ENCODE data around the gene SCAF1.

Gene SCAF1

DNA sequence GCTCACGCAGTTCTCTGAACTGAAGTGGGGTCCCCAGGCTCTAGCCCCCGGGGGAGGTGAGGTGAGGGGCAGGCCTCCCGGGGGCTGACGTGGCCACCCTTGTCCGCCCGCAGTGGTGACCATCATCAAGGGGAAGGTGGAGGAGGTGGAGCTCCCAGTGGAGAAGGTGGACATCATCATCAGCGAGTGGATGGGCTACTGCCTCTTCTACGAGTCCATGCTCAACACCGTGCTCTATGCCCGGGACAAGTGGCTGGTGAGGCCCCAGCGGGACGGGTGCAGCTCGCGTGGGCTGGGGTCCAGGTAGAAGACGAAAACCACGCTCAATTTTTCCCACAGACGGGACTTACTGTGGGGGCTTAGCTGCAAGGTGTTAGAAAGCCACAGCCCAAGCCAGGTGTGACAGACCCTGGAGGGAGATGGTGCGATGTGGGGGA lies 41.8 kb downstream of the SCAF1 start:
- H3K79me2 ChIP-seq (ENCODE audit: insufficient read depth, low read depth), result peaks cover 44% of the 10 kb centered on the region
- H3K4me1 ChIP-seq (ENCODE audit: low read depth, poor library complexity, severe bottlenecking), result peaks cover 29% of the 10 kb centered on the region
- no peak overlapping the region for H3K27ac ChIP-seq
- no peak for TF ChIP-seq CTCF (conservative IDR thresholded peaks at IDR 0.05; ENCODE audit: low read depth, low read length)
- no peak overlapping the region for H3K4me2 ChIP-seq
- H3K9ac ChIP-seq, result no peak overlapping the region
- peaks cover 10% of the 10 kb centered on the region; the same call in 1 of the 2 replicates for H4K20me1 ChIP-seq (ENCODE audit: insufficient read depth)
- H3K4me3 ChIP-seq (IDR thresholded peaks at IDR 0.05; ENCODE audit: insufficient read depth, low read depth, low read length), result no peak overlapping the region
- no peaks in the 10 kb centered on the region for H3K27me3 ChIP-seq (ENCODE audit: insufficient read depth, low read depth)
- H3K36me3 ChIP-seq (ENCODE audit: insufficient read depth), result peaks cover 9% of the 10 kb centered on the region; the same call in 1 of the 2 replicates
- H2AFZ ChIP-seq (ENCODE audit: low read depth), result no peak overlapping the region

GRCh38 chr19:49684251-49684982 lies 42.4 kb downstream of the SCAF1 start:
- Histone ChIP-seq H3K79me2 (ENCODE audit: insufficient read depth, low read depth) (peaks cover 38% of the 10 kb centered on the region), H4K20me1 (ENCODE audit: insufficient read depth) (peaks cover 10% of the 10 kb centered on the region; the same call in 1 of the 2 replicates), H3K4me3 (IDR thresholded peaks at IDR 0.05; ENCODE audit: insufficient read depth, low read depth, low read length) (no peak overlapping the region), H3K9ac (no peak overlapping the region), H3K27me3 (ENCODE audit: insufficient read depth, low read depth) (no peaks in the 10 kb centered on the region), H3K27ac (no peak overlapping the region), H3K36me3 (ENCODE audit: insufficient read depth) (peaks cover 9% of the 10 kb centered on the region; the same call in 1 of the 2 replicates), H3K4me2 (no peak overlapping the region), H3K4me1 (ENCODE audit: low read depth, poor library complexity, severe bottlenecking) (peaks cover 23% of the 10 kb centered on the region), H2AFZ (ENCODE audit: low read depth) (no peak overlapping the region)
- TF ChIP-seq CTCF (conservative IDR thresholded peaks at IDR 0.05; ENCODE audit: low read depth, low read length), result peak; percentile 39

DNA sequence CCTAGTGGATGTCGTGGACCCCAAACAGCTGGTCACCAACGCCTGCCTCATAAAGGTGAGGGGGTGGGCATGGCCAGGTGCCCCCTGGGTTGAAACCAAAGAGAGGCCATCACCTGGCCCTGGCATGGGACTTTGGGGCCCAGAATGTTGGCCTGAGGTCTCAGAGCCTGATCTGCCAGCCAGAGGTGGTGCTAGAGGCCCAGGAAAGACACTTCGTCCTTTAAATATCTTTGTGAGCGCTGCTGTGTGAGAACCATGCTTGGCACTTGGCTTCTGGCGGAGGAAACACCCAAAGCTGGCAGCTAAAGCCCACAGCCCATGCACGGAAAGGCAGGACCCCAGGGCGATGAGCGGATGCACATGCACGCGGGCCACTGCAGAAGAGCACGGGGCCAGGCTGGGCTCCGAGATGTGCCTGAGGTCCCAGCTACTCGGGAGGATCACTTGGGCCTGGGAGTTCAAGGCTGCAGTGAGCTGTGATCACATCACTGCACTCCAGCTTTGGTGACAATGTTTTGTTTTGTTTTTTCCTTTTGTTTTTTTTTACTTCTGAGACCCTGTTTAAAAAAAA lies 43.1 kb downstream of the SCAF1 start:
- H3K9ac ChIP-seq, result no peak overlapping the region

DNA sequence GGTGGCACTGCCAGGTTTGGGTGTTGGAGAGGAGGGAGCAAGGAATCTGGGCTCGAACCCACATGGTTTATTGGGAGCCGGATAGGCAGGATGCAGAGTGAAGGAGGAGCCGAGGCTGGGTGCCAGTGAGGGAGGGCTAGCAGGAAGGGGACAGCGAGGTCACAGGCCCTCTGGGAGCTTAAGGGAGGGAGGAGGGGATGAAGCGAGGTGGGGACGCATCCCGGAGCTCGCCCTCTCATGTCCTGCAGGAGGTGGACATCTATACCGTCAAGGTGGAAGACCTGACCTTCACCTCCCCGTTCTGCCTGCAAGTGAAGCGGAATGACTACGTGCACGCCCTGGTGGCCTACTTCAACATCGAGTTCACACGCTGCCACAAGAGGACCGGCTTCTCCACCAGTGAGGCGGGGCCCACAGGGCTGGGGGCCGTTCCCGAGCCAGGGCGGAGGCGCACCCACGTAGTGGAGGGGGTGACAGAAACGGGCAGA lies 43.9 kb downstream of the SCAF1 start:
- Histone ChIP-seq H3K36me3 (ENCODE audit: insufficient read depth) (peaks cover 9% of the 10 kb centered on the region; the same call in 1 of the 2 replicates), H3K9ac (no peak overlapping the region), H3K4me2 (no peak overlapping the region), H3K27ac (no peak overlapping the region), H4K20me1 (ENCODE audit: insufficient read depth) (peaks cover 6% of the 10 kb centered on the region; the same call in 1 of the 2 replicates), H3K27me3 (ENCODE audit: insufficient read depth, low read depth) (no peaks in the 10 kb centered on the region), H2AFZ (ENCODE audit: low read depth) (no peak overlapping the region), H3K4me3 (IDR thresholded peaks at IDR 0.05; ENCODE audit: insufficient read depth, low read depth, low read length) (no peak overlapping the region), H3K79me2 (ENCODE audit: insufficient read depth, low read depth) (peaks cover 23% of the 10 kb centered on the region), H3K4me1 (ENCODE audit: low read depth, poor library complexity, severe bottlenecking) (peaks cover 8% of the 10 kb centered on the region)
- TF ChIP-seq CTCF (conservative IDR thresholded peaks at IDR 0.05; ENCODE audit: low read depth, low read length), result no peak

More for the DNA sequence above, 43.1 kb downstream of the SCAF1 start:
- Histone ChIP-seq H3K27ac (no peak overlapping the region), H3K4me2 (no peak overlapping the region), H3K79me2 (ENCODE audit: insufficient read depth, low read depth) (peaks cover 31% of the 10 kb centered on the region), H2AFZ (ENCODE audit: low read depth) (no peak overlapping the region), H3K4me3 (IDR thresholded peaks at IDR 0.05; ENCODE audit: insufficient read depth, low read depth, low read length) (no peak overlapping the region), H3K27me3 (ENCODE audit: insufficient read depth, low read depth) (no peaks in the 10 kb centered on the region), H3K36me3 (ENCODE audit: insufficient read depth) (peaks cover 9% of the 10 kb centered on the region; the same call in 1 of the 2 replicates), H4K20me1 (ENCODE audit: insufficient read depth) (peaks cover 10% of the 10 kb centered on the region; the same call in 1 of the 2 replicates), H3K4me1 (ENCODE audit: low read depth, poor library complexity, severe bottlenecking) (peaks cover 17% of the 10 kb centered on the region)
- TF ChIP-seq CTCF (conservative IDR thresholded peaks at IDR 0.05; ENCODE audit: low read depth, low read length), result no peak

All from KMS-11 (cell line).